Activated B cell treated with CpG ODN at 0.5 μM for 24 hours (primary cell): ENCODE results near the gene ABHD8. TPM values are rescaled to one million over a fixed set of nuclear protein-coding genes. Genes with fewer than 3 reads are reported as not detected.

Experiments
- ATAC-seq: fragments of 200-7000 bp; cut with Tn5 transposase; one replicate; pipeline ENCODE4 v1.10.0; 2021; ENCODE audit warnings: low read depth, mild to moderate bottlenecking, moderate library complexity
- CTCF ChIA-PET: fragments of 350-600 bp; sonication (Branson Sonifier 250); formaldehyde crosslinking; loops from one replicate; lab custom pipeline; 2021; ENCODE audit warnings: antibody characterized with exemption; lab: Charles Lee
- POLR2A ChIA-PET: fragments of 350-600 bp; sonication (Branson Sonifier 250); formaldehyde crosslinking; loops from one replicate; lab custom pipeline; 2021; ENCODE audit warnings: antibody characterized with exemption; lab: Charles Lee
- DNase-seq: peaks from one replicate; pipeline ENCODE4 v3.0.0; 2022
- H3K27ac Mint-ChIP-seq: one replicate; pipeline ENCODE4 v1.8.0; 2020; ENCODE audit warnings: mixed read lengths
- H3K27me3 Mint-ChIP-seq: one replicate; pipeline ENCODE4 v1.8.0; 2021; ENCODE audit warnings: mixed read lengths
- H3K36me3 Mint-ChIP-seq: one replicate; pipeline ENCODE4 v1.8.0; 2021; ENCODE audit warnings: low read depth, mixed read lengths
- H3K4me1 Mint-ChIP-seq: one replicate; pipeline ENCODE4 v1.8.0; 2021; ENCODE audit warnings: mixed read lengths
- H3K4me3 Mint-ChIP-seq: one replicate; pipeline ENCODE4 v1.8.0; 2020; ENCODE audit warnings: mild to moderate bottlenecking, mixed read lengths
- H3K9me3 Mint-ChIP-seq: one replicate; pipeline ENCODE4 v1.8.0; 2020; ENCODE audit warnings: mixed read lengths
- intact Hi-C: fragments of 100-400 bp; cut with micrococcal nuclease; formaldehyde crosslinking; loops from one replicate; pipeline ENCODE4 v1.15.1; 2024
- total RNA-seq: library from RNA; stranded (reverse); gene quantifications from 2 replicates; pipeline ENCODE4 v1.2.3, GENCODE V29; 2022
- TF ChIP-seq, protein P1 (sequence below): fragments of 200-600 bp; IDR thresholded peaks from one replicate; pipeline ENCODE4 v1.8.0; 2022; ENCODE audit warnings: antibody characterized with exemption, mild to moderate bottlenecking

Gene ABHD8
- total RNA-seq, 1 donor from 2014 or later: 5.4 TPM

DNA sequence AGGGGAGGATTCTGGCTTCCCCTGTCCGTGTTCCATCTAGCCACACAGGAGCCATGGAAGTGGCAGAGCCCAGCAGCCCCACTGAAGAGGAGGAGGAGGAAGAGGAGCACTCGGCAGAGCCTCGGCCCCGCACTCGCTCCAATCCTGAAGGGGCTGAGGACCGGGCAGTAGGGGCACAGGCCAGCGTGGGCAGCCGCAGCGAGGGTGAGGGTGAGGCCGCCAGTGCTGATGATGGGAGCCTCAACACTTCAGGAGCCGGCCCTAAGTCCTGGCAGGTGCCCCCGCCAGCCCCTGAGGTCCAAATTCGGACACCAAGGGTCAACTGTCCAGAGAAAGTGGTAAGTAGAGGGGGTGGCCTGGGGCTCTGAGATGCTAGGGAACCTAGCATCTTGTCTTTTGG lies 34.5 kb downstream of the ABHD8 start:
- H3K27ac Mint-ChIP-seq: no peak overlapping the region

DNA sequence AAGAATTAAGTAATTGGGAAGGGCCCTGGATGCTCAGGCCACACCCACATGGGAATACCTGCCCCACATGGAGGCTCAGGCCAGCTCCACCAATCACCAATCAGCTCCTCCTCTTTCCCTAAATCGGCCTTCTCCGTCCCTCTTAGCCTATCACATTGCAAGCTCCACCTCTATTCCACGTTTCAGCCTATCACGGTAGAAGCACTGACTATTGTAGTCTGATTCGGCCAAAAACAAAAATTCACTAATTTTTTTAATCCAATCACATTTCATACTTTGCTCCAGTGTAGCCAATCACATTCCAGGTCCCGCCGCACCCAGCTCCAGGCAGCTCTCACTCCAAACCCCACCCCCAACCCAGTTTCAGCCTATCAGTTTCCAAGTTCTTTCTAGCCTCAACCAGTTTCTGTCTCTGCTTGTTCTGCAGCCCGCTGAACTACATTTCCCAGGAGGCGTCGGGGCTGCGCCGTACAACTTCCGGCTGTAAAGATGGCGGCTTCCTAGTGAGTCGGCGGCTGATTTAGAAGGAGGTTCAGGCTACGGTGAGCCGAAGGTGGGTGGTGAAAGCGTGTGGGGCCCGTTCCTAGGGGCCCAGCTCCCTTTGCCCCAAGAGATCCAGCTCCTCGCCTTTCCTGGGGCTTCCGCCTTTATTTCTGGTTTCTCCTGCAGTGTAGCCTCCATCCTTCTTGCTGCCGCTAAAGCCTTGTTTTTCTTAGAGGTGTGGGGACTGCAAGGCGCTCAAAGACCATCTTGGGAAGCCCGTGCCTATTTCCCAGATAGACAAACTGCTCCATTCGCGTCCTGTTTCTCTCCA lies 36.0 kb downstream of the ABHD8 start, which contains the start of gene BABAM1:
BABAM1 (plus strand) TSS at position 469 of the 814 bp plus-strand sequence. CDS start 1,364 bp downstream, outside the sequence.
- ATAC-seq: peak; percentile 89
- Mint-ChIP-seq H3K27ac (peak within 1 kb of the TSS; percentile 93), H3K27me3 (no peaks in the 10 kb centered on the region), H3K4me3 (peak within 1 kb of the TSS; percentile 91), H3K36me3 (peaks cover 26% of the 10 kb centered on the region), H3K9me3 (no peaks in the 10 kb centered on the region), H3K4me1 (peaks cover 29% of the 10 kb centered on the region)
- DNase-seq: peak; percentile 81
- ChIA-PET CTCF (interaction anchor here (0.6 to 1.9 kb wide), 10 partner anchors 13 to 432 kb away, joined by 3 to 6 read pairs (median 3); partner anchors contain the start of genes ABHD8, ANKLE1, HAUS8 and MRPL34), POLR2A (interaction anchor here (0.5 to 3.1 kb wide), 27 partner anchors 8 to 1000 kb away, joined by 3 to 40 read pairs (median 4); partner anchors contain the start of genes ANKLE1, BST2, DDA1 and MRPL34)
- TF ChIP-seq, protein P1, sequence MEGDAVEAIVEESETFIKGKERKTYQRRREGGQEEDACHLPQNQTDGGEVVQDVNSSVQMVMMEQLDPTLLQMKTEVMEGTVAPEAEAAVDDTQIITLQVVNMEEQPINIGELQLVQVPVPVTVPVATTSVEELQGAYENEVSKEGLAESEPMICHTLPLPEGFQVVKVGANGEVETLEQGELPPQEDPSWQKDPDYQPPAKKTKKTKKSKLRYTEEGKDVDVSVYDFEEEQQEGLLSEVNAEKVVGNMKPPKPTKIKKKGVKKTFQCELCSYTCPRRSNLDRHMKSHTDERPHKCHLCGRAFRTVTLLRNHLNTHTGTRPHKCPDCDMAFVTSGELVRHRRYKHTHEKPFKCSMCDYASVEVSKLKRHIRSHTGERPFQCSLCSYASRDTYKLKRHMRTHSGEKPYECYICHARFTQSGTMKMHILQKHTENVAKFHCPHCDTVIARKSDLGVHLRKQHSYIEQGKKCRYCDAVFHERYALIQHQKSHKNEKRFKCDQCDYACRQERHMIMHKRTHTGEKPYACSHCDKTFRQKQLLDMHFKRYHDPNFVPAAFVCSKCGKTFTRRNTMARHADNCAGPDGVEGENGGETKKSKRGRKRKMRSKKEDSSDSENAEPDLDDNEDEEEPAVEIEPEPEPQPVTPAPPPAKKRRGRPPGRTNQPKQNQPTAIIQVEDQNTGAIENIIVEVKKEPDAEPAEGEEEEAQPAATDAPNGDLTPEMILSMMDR: no peak
- intact Hi-C loops: loop anchor here (1.0 to 5.0 kb wide), 12 partner anchors 14 to 1935 kb away; partner anchors contain the start of genes ANKLE1, ANO8, BRD4 and DDA1

More for the DNA sequence above, 34.5 kb downstream of the ABHD8 start:
- ATAC-seq: no peak
- H3K4me3 Mint-ChIP-seq: peak overlapping the region; percentile 32
- H3K27me3 Mint-ChIP-seq: no peaks in the 10 kb centered on the region
- ChIA-PET CTCF (no interaction called here), POLR2A (interaction anchor here (2.2 to 3.1 kb wide), 2 partner anchors 13 to 43 kb away, joined by 9 to 40 read pairs; partner anchors contain the start of genes ANKLE1 and OCEL1)
- DNase-seq: no peak
- TF ChIP-seq, protein P1: no peak
- intact Hi-C loops: loop anchor here (5.0 kb wide), 1 partner anchor 1936 kb away; the partner anchor contains the start of gene BRD4
- H3K36me3 Mint-ChIP-seq: peaks cover 32% of the 10 kb centered on the region
- H3K9me3 Mint-ChIP-seq: no peaks in the 10 kb centered on the region
- peaks cover 29% of the 10 kb centered on the region for H3K4me1 Mint-ChIP-seq

DNA sequence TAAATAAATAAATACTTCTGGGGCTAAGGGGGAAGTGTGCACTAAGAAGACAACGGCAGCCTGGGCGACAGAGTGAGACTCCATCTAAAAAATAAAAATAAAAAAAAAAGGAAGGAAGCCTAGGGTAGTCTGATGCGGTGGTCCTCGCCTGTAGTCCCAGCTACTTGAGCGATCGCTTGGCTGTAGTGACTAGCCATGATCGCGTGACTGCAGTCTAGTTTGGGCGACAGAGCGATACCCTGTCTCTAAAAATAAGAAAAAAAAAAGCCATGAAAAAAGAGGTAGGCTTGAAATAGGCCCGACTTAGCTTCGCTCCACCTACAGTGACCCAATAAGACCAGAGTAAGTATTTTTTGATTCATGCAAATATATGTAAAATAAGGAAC lies 36.6 kb downstream of the ABHD8 start:
- TF ChIP-seq, protein P1: no peak
- ChIA-PET CTCF (interaction anchor here (0.6 to 1.9 kb wide), 8 partner anchors 14 to 191 kb away, joined by 3 to 6 read pairs (median 3); partner anchors contain the start of genes ABHD8, ANKLE1, HAUS8 and MRPL34), POLR2A (interaction anchor here (0.5 to 3.1 kb wide), 29 partner anchors 8 to 999 kb away, joined by 3 to 40 read pairs (median 4); partner anchors contain the start of genes ANKLE1, BST2, DDA1 and JAK3)
- intact Hi-C loops: loop anchor here (2.0 to 5.0 kb wide), 5 partner anchors 14 to 1934 kb away; partner anchors contain the start of genes ANKLE1 and BRD4
- Mint-ChIP-seq H3K9me3 (no peaks in the 10 kb centered on the region), H3K4me3 (peak overlapping the region; percentile 91), H3K27me3 (no peaks in the 10 kb centered on the region), H3K27ac (peak overlapping the region; percentile 93), H3K4me1 (peaks cover 29% of the 10 kb centered on the region), H3K36me3 (peaks cover 26% of the 10 kb centered on the region)
- ATAC-seq: no peak
- DNase-seq: peak; percentile 38

DNA sequence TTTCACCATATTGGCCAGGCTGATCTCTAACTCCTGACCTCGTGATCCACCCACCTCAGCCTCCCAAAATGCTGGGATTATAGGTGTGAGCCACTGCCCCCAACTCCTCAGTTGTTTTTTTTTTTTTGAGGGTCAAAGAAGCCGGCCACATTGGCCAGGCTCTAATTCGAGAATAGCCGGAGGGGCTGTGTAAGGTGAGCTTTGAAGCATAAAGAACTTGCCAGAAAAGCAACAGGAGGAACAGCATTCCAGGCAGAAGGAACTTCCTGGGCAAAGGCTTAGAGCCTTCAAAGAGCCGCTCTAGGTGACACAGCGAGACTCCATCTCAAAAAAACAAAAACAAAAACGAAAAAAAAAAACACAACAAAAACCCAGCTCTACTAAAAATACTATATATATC lies 37.2 kb downstream of the ABHD8 start:
- ATAC-seq: no peak
- Mint-ChIP-seq H3K27me3 (no peaks in the 10 kb centered on the region), H3K9me3 (no peaks in the 10 kb centered on the region), H3K36me3 (peaks cover 21% of the 10 kb centered on the region), H3K4me1 (peaks cover 30% of the 10 kb centered on the region), H3K27ac (peak overlapping the region; percentile 93), H3K4me3 (no peak overlapping the region)
- TF ChIP-seq, protein P1: no peak
- intact Hi-C loops: loop anchor here (2.0 to 5.0 kb wide), 5 partner anchors 15 to 1934 kb away; partner anchors contain the start of genes ANKLE1 and BRD4
- no peak for DNase-seq
- ChIA-PET CTCF (interaction anchor here (1.0 to 1.5 kb wide), 4 partner anchors 14 to 31 kb away, joined by 3 to 5 read pairs (median 4); partner anchors contain the start of gene ANKLE1), POLR2A (interaction anchor here (0.7 to 3.1 kb wide), 20 partner anchors 9 to 680 kb away, joined by 3 to 40 read pairs (median 4); partner anchors contain the start of genes ANKLE1, BST2, DDA1 and JAK3)
